ENCODE measurements around the gene P2RX3. TPM values are rescaled to one million over a fixed set of nuclear protein-coding genes. Genes with fewer than 3 reads are reported as not detected.

P2RX3 gene
- total and polyA plus RNA-seq, 5 donors = 0.20 TPM; not detected in 4

DNA sequence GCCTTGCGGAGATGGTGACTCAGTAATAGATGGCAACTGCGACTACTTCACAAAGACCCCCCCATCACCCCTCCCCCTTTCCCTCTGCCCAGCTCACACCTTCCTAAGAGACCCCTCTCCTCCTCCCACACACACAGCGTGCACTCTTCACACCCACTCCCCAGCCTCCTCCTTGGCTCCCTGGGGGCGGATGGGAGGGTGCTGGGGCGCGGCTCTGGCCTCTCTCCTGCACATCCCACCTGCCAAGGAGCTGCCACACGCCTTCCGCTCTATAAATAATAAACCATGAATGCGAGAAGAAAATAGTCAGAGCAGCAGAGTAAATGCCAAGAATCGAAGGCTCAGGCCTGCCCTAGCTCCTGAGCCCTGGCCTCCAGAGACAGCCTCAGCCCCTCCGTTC, 4.5 kb downstream of the P2RX3 start:
- ATAC-seq (no peak), DNase-seq (no peak)
- intact Hi-C loops (cut with DNase I) = loop anchor here in 3 of 4 donors (10.0 kb wide), 2 partner anchors 112 to 302 kb away; partner anchors contain the start of gene YPEL4 (in 3 of the 3)
- H3K4me3 ChIP-seq (ENCODE audit: low read length) = no peak overlapping the region
- no peaks in the 10 kb centered on the region for H3K4me1 ChIP-seq (ENCODE audit: control insufficient read depth, insufficient read depth, low read length)
- H3K9me3 ChIP-seq (ENCODE audit: control insufficient read depth, low read length) = no peaks in the 10 kb centered on the region
- no peaks in the 10 kb centered on the region for H3K27me3 ChIP-seq (ENCODE audit: control insufficient read depth, insufficient read depth)
- H3K27ac ChIP-seq (ENCODE audit: low read length) = no peak overlapping the region
- WGBS = 78% methylated on average over 11 of the region's 11 CpGs

DNA sequence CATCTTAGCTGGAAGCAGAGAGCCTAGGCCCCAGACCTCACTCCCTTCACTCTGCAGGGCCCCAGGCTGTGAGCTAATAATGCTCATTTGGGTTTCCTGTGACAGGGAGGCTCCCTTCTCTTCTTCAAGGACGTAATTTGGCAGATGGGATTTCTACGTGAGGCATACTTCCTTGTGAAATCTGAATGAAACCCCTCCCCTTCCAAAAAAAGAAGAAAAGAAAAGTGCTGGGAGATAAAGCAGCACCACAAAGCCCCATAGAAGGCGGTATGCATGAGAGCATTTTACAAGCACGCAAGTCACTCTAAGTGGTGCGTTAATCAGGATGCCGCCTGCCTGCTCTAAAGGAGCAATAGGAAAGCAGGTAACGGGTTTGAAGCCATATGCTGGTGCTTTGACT, 5.7 kb downstream of the P2RX3 start:
- Histone ChIP-seq H3K27me3 (ENCODE audit: control insufficient read depth, insufficient read depth) (no peaks in the 10 kb centered on the region), H3K4me3 (ENCODE audit: low read length) (no peak overlapping the region), H3K4me1 (ENCODE audit: control insufficient read depth, insufficient read depth, low read length) (no peaks in the 10 kb centered on the region), H3K27ac (ENCODE audit: low read length) (no peak overlapping the region), H3K9me3 (ENCODE audit: control insufficient read depth, low read length) (no peaks in the 10 kb centered on the region)
- intact Hi-C loops (cut with DNase I) = loop anchor here in 3 of 4 donors (10.0 kb wide), 2 partner anchors 111 to 301 kb away; partner anchors contain the start of gene YPEL4 (in 3 of the 3)
- WGBS = 67% methylated on average over 7 of the region's 7 CpGs
- DNase-seq = no peak
- no peak for ATAC-seq

DNA sequence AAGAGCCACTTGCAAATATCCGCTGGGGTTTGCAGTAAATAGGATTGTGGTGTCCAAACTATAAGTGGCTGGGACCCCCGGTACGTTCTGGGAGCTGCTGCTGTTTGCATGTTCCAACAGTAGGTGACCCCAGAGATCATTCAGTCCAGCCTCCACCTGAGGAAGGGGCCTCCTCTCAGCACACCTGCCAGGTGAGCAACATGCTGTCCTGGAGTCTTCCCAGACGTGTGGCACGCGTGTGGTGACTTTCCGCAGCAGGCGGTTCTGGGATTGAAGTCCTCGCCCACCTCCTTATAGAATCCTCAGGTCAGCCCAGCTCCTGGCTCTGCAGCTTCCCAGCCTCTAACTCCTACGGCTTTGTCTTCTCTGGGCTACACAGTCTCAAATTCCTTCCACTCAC, 6.7 kb downstream of the P2RX3 start:
- intact Hi-C loops (cut with DNase I) = loop anchor here in 3 of 4 donors (5.0 to 10.0 kb wide), 6 partner anchors 110 to 300 kb away; partner anchors contain the start of gene YPEL4 (in 3 of the 3)
- Histone ChIP-seq H3K4me1 (ENCODE audit: control insufficient read depth, insufficient read depth, low read length) (no peaks in the 10 kb centered on the region), H3K4me3 (ENCODE audit: low read length) (no peak overlapping the region), H3K27me3 (ENCODE audit: control insufficient read depth, insufficient read depth) (no peaks in the 10 kb centered on the region), H3K9me3 (ENCODE audit: control insufficient read depth, low read length) (no peaks in the 10 kb centered on the region), H3K27ac (ENCODE audit: low read length) (no peak overlapping the region)
- WGBS = 93% methylated on average over 10 of the region's 10 CpGs
- DNase-seq (no peak), ATAC-seq (no peak)

DNA sequence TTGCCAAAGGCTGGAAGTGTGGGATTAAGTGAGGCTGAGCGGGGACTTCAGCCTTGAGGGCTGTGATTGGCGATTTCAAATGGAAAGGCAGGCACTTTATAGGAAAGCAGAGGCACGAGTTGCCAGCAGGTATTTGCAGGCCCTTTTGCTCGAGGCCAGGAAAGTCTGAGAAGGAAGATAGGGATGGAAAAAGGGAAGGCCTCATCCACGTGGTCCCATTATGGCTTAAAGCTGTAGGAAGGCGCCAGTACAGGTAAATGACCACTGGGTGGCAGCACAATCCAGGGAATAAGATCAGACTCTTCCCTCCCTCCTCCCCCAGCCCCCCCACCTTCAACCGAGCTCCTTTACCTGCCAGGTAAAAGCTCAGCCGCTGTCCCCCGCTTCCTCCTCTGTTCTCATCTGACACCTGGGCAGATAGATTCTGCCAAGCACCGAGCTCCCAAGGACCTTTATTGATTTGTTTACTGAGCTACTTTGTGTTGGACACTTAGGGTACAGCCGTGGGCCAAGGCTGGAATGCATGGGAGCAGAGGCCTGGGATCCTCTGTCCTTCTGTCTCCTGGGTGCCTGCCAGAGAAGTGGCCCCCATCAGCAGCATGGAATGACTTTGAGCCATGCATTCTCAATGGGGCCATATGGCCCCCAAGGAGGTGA, 7.5 kb downstream of the P2RX3 start:
- no peaks in the 10 kb centered on the region for H3K4me1 ChIP-seq (ENCODE audit: control insufficient read depth, insufficient read depth, low read length)
- 17% methylated on average over 11 of the region's 11 CpGs for WGBS

DNA sequence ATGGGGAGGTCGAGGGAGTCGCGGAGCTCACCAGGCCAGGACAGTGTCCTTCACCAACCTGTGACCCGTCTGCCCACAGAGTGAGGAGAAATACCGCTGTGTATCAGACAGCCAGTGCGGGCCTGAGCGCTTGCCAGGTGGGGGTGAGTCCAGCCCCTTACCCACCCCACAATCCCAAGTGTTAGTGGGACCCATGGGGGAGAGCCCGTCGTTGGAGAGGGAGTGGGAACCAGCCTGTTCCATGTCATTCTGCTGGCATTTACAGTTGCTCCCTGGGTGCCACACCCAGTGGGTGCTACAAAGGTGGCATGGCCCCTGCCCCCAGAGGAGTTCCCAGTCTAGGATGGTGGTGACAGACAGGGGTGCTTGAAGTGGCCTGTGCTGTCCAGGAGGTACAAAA, 9.2 kb downstream of the P2RX3 start:
- no peaks in the 10 kb centered on the region for H3K9me3 ChIP-seq (ENCODE audit: control insufficient read depth, low read length)
- no peak overlapping the region for H3K27ac ChIP-seq (ENCODE audit: low read length)
- DNase-seq (no peak), ATAC-seq (no peak)
- no peak overlapping the region for H3K4me3 ChIP-seq (ENCODE audit: low read length)
- WGBS = 85% methylated on average over 9 of the region's 9 CpGs
- H3K4me1 ChIP-seq (ENCODE audit: control insufficient read depth, insufficient read depth, low read length) = no peaks in the 10 kb centered on the region
- intact Hi-C loops (cut with DNase I) = loop anchor here in 3 of 4 donors (5.0 to 10.0 kb wide), 6 partner anchors 107 to 297 kb away; partner anchors contain the start of gene YPEL4 (in 3 of the 3)
- H3K27me3 ChIP-seq (ENCODE audit: control insufficient read depth, insufficient read depth) = no peaks in the 10 kb centered on the region

More for the DNA sequence above, 7.5 kb downstream of the P2RX3 start:
- peak; percentile 76 to 77 for ATAC-seq
- intact Hi-C loops (cut with DNase I) = loop anchor here in 3 of 4 donors (5.0 to 10.0 kb wide), 6 partner anchors 109 to 299 kb away; partner anchors contain the start of gene YPEL4 (in 3 of the 3)
- Histone ChIP-seq H3K27me3 (ENCODE audit: control insufficient read depth, insufficient read depth) (no peaks in the 10 kb centered on the region), H3K27ac (ENCODE audit: low read length) (no peak overlapping the region), H3K4me3 (ENCODE audit: low read length) (no peak overlapping the region), H3K9me3 (ENCODE audit: control insufficient read depth, low read length) (no peaks in the 10 kb centered on the region)
- peak; percentile 63 to 84 (median 81) for DNase-seq

DNA sequence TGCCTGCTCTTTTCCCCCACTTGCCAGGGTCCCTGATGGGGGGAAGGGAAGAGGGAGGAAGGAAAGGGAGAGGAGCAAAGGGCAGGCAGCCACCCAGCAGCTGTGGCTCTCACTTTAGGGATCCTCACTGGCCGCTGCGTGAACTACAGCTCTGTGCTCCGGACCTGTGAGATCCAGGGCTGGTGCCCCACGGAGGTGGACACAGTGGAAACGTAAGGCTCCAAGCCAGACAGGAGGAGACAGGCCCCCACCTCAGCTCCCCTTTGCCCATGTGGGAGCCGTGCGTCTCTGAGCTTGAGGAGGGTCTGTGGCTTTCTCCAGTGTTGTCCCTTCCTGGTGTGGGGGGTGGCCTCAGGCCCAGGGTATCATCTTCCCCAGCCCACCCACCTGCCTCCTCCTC, 9.9 kb downstream of the P2RX3 start:
- DNase-seq = no peak
- H3K27ac ChIP-seq (ENCODE audit: low read length) = no peak overlapping the region
- intact Hi-C loops (cut with DNase I) = loop anchor here in 3 of 4 donors (5.0 to 10.0 kb wide), 6 partner anchors 107 to 297 kb away; partner anchors contain the start of gene YPEL4 (in 3 of the 3)
- 74% methylated on average over 7 of the region's 7 CpGs for WGBS
- ATAC-seq = no peak
- no peak overlapping the region for H3K4me3 ChIP-seq (ENCODE audit: low read length)
- no peaks in the 10 kb centered on the region for H3K4me1 ChIP-seq (ENCODE audit: control insufficient read depth, insufficient read depth, low read length)
- no peaks in the 10 kb centered on the region for H3K27me3 ChIP-seq (ENCODE audit: control insufficient read depth, insufficient read depth)
- no peaks in the 10 kb centered on the region for H3K9me3 ChIP-seq (ENCODE audit: control insufficient read depth, low read length)

DNA sequence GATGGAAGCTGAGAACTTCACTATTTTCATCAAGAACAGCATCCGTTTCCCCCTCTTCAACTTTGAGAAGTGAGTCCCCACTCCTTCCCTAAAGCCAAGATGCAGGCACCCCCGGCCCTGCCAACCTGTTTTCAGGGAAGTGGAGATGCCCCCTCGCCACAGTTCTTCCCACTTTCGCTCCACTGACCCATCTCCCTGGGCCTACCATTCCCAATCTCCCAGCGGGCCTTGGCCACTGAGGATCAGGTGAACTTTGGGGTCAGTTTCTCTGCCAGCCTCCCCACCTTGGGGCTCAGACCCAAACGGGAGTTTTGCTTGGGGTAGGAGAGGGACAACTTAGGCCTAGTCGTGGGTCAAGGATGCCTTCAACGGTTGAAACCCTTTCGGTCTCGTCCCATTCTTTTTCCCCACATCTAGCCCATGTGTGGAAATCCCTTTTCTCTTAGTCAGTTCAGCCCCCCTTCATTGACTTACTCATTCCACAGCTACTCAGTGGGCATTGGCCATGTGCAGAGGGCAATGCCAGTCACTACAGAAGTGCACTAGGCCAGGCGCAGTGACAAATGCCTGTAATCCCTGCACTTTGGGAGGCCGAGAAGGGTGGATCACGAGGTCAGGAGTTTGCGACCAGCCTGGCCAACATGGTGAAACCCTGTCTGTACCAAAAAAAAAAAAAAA, 10.6 kb downstream of the P2RX3 start:
- DNase-seq (no peak), ATAC-seq (no peak)
- 92% methylated on average over 14 of the region's 14 CpGs for WGBS
- no peaks in the 10 kb centered on the region for H3K9me3 ChIP-seq (ENCODE audit: control insufficient read depth, low read length)
- no peaks in the 10 kb centered on the region for H3K27me3 ChIP-seq (ENCODE audit: control insufficient read depth, insufficient read depth)
- H3K27ac ChIP-seq (ENCODE audit: low read length) = no peak overlapping the region
- intact Hi-C loops (cut with DNase I) = loop anchor here in 3 of 4 donors (5.0 to 10.0 kb wide), 6 partner anchors 106 to 296 kb away; partner anchors contain the start of gene YPEL4 (in 3 of the 3)
- no peak overlapping the region for H3K4me3 ChIP-seq (ENCODE audit: low read length)
- H3K4me1 ChIP-seq (ENCODE audit: control insufficient read depth, insufficient read depth, low read length) = no peaks in the 10 kb centered on the region

DNA sequence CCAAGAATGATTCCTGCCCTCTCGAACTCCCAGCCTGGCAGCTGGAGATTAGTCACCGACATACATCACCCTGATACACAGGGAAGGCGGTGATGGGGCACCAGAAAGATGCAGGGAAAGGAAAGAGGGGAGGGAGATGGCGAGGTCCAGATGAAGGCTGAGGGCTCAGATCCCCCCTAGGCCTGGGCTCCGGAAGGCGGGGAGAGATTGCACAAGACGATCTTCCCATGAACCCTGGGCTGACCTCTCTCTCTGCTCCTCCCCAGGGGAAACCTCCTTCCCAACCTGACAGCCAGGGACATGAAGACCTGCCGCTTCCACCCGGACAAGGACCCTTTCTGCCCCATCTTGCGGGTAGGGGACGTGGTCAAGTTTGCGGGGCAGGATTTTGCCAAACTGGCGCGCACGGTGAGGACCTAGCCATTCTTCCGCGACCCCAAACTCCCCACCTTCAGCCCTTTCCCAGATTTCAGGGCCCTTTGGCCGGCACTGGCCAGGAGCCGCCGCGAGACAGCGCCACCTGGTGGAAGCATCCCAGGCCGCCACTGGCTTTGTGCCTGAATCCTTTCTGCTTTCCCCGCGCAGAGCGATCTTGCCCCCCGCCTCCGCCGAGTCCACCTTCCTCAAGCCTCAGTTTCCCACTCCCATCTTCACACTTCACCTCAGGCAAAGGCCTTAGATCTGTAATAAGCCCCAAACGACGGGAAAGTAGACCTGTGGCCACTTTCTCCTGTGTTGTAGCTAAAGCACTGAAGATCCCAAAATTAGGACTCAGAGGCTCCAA, 11.5 kb downstream of the P2RX3 start:
- ATAC-seq = peak; percentile 54 to 73
- WGBS = 18% methylated on average over 31 of the region's 31 CpGs
- intact Hi-C loops (cut with DNase I) = loop anchor here in 3 of 4 donors (5.0 to 10.0 kb wide), 6 partner anchors 105 to 295 kb away; partner anchors contain the start of gene YPEL4 (in 3 of the 3)
- Histone ChIP-seq H3K9me3 (ENCODE audit: control insufficient read depth, low read length) (no peaks in the 10 kb centered on the region), H3K27me3 (ENCODE audit: control insufficient read depth, insufficient read depth) (no peaks in the 10 kb centered on the region), H3K4me1 (ENCODE audit: control insufficient read depth, insufficient read depth, low read length) (peaks cover 2% of the 10 kb centered on the region), H3K4me3 (ENCODE audit: low read length) (no peak overlapping the region), H3K27ac (ENCODE audit: low read length) (no peak overlapping the region)
- peak; percentile 62 to 88 (median 88) for DNase-seq

DNA sequence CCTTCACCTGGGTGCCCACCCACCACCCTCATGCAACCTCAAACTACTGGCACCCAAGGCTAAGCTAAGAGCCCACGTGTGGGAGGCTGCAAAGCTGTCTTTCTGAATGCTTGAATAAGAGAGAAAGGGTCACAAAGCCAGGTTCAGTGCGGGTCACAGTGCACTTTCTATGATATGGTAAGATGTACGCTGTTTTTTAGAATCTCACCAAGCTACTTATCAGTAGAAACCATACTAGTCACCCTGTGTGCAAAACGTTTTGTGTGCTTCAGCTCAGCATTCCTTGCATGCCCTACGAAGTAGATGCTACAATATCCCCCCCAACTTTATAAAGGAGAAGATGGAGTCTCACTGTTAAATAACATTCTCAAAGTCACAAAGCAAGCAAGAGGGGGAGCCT, 14.9 kb downstream of the P2RX3 start:
- WGBS = 49% methylated on average over 5 of the region's 5 CpGs
- H3K27me3 ChIP-seq (ENCODE audit: control insufficient read depth, insufficient read depth) = no peaks in the 10 kb centered on the region
- DNase-seq (no peak), ATAC-seq (no peak)
- H3K27ac ChIP-seq (ENCODE audit: low read length) = no peak overlapping the region
- no peaks in the 10 kb centered on the region for H3K9me3 ChIP-seq (ENCODE audit: control insufficient read depth, low read length)
- no peak overlapping the region for H3K4me3 ChIP-seq (ENCODE audit: low read length)
- intact Hi-C loops (cut with DNase I) = no loop called here
- peaks cover 2% of the 10 kb centered on the region for H3K4me1 ChIP-seq (ENCODE audit: control insufficient read depth, insufficient read depth, low read length)

DNA sequence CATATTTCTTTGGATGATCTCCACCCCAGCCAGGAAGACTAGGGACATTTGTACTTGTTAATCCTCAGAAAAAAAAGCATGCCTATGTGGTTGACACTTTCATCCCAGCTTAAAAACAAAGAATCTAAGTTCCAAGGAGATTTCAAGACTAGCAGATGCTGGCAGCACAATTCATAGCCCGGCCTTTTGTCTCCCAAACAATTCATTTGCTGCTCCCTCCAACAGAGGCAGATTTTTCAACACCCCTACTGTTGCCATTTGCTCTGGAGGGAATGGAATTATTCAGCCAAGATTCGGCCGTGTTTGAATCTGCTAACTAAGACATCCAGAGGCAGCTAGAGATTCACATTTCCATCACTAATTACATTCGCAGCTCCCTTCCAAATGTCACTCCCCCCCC, 15.3 kb downstream of the P2RX3 start:
- Histone ChIP-seq H3K4me1 (ENCODE audit: control insufficient read depth, insufficient read depth, low read length) (peaks cover 2% of the 10 kb centered on the region), H3K4me3 (ENCODE audit: low read length) (no peak overlapping the region), H3K27ac (ENCODE audit: low read length) (no peak overlapping the region), H3K27me3 (ENCODE audit: control insufficient read depth, insufficient read depth) (no peaks in the 10 kb centered on the region), H3K9me3 (ENCODE audit: control insufficient read depth, low read length) (no peaks in the 10 kb centered on the region)
- intact Hi-C loops (cut with DNase I) = no loop called here
- 45% methylated on average over 4 of the region's 4 CpGs for WGBS
- no peak for DNase-seq
- no peak for ATAC-seq
